Nephron (organoid): Measurements from ENCODE around the gene SALL4.
"Not testable (repeated sequence)": the region's sequence is repeated elsewhere in the genome, so short reads cannot be mapped to it uniquely, and the experiment has no call there.

Experiments
- H3K27ac Mint-ChIP-seq, 3 experiments: 2 replicates each; pipeline ENCODE4 v1.8.0; 2020; ENCODE audit warnings: mixed read lengths in 3 of 3, mild to moderate bottlenecking in 2 of 3, moderate library complexity in 1 of 3
- H3K27me3 Mint-ChIP-seq: 2 replicates; pipeline ENCODE4 v1.8.0; 2021; ENCODE audit warnings: low read depth, mild to moderate bottlenecking, moderate library complexity, mixed read lengths
- H3K36me3 Mint-ChIP-seq: 2 replicates; pipeline ENCODE4 v1.8.0; 2020; ENCODE audit warnings: low read depth, mixed read lengths
- H3K4me1 Mint-ChIP-seq: 2 replicates; pipeline ENCODE4 v1.8.0; 2020; ENCODE audit warnings: mixed read lengths
- H3K4me3 Mint-ChIP-seq, 3 experiments: 2 replicates each; pipeline ENCODE4 v1.8.0; 2020; ENCODE audit warnings: mild to moderate bottlenecking in 3 of 3, mixed read lengths in 3 of 3, moderate library complexity in 2 of 3
- H3K9me3 Mint-ChIP-seq: 2 replicates; pipeline ENCODE4 v1.8.0; 2020; ENCODE audit warnings: mixed read lengths
- TF ChIP-seq, protein P1 (sequence below), 3 experiments: fragments of 200-600 bp; sonication (generic); IDR thresholded peaks; one replicate each; pipeline ENCODE4 v1.5.0; 2021; ENCODE audit warnings: antibody characterized with exemption in 3 of 3; ENCODE audit not compliant: unreplicated experiment in 3 of 3

SALL4 gene

GRCh38 chr20:51791626-51792025, 10.7 kb downstream of the SALL4 start:
- Mint-ChIP-seq H3K27ac (no peak overlapping the region), H3K4me1 (peaks cover 10% of the 10 kb centered on the region), H3K9me3 (no peaks in the 10 kb centered on the region), H3K27me3 (peaks cover 4% of the 10 kb centered on the region), H3K4me3 (no peak overlapping the region), H3K36me3 (peaks cover 31% of the 10 kb centered on the region)
- TF ChIP-seq, protein P1, sequence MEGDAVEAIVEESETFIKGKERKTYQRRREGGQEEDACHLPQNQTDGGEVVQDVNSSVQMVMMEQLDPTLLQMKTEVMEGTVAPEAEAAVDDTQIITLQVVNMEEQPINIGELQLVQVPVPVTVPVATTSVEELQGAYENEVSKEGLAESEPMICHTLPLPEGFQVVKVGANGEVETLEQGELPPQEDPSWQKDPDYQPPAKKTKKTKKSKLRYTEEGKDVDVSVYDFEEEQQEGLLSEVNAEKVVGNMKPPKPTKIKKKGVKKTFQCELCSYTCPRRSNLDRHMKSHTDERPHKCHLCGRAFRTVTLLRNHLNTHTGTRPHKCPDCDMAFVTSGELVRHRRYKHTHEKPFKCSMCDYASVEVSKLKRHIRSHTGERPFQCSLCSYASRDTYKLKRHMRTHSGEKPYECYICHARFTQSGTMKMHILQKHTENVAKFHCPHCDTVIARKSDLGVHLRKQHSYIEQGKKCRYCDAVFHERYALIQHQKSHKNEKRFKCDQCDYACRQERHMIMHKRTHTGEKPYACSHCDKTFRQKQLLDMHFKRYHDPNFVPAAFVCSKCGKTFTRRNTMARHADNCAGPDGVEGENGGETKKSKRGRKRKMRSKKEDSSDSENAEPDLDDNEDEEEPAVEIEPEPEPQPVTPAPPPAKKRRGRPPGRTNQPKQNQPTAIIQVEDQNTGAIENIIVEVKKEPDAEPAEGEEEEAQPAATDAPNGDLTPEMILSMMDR (IDR thresholded peaks at IDR 0.05; ENCODE audit: unreplicated experiment in 3 of 3), result no peak

DNA sequence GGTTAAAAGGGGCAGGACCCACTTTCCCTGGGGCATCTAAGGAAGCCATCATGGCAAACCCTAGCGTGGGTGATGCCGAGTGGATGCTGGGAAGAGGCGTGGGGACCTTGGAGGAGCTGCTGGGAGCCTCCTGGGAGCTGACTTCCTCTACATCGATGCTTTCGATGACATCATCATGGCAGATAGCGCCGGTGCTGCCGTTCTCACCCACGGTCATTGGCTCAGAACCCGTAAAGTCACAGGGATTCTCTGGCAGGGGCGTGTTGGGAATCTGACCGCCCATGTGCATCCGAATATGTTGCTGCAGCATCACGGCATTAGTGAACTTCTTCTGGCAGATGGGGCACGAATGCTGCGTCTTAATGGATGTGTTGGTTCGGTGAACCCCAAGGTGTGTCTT, 12.1 kb downstream of the SALL4 start:
- Mint-ChIP-seq H3K4me1 (peaks cover 6% of the 10 kb centered on the region), H3K27ac (no peak overlapping the region), H3K4me3 (no peak overlapping the region), H3K36me3 (peaks cover 35% of the 10 kb centered on the region), H3K27me3 (peaks cover 4% of the 10 kb centered on the region), H3K9me3 (no peaks in the 10 kb centered on the region)
- TF ChIP-seq, protein P1 (IDR thresholded peaks at IDR 0.05; ENCODE audit: unreplicated experiment in 3 of 3), result no peak

DNA sequence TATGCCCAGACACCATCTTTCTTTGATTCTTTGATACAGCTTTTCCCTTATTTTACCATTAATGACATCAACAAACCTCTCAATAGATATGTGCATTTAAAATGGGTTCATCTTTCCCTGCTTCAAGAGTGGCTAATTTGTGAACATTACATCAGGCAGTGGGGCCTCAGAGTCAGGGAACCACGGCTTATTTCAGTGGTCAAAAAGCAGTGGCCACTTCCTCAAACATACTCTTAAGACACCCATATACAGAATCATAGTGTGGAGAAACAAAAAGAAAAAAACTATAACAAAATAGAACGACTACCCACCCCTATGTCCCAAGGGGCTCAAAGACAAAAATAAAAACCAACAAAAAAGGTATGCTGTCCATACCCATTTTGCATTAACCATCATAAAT, 12.9 kb downstream of the SALL4 start:
- Mint-ChIP-seq H3K27ac (no peak overlapping the region), H3K36me3 (peaks cover 40% of the 10 kb centered on the region), H3K4me1 (peaks cover 6% of the 10 kb centered on the region), H3K9me3 (no peaks in the 10 kb centered on the region), H3K27me3 (peaks cover 4% of the 10 kb centered on the region), H3K4me3 (no peak overlapping the region)
- TF ChIP-seq, protein P1 (IDR thresholded peaks at IDR 0.05; ENCODE audit: unreplicated experiment in 3 of 3), result no peak

DNA sequence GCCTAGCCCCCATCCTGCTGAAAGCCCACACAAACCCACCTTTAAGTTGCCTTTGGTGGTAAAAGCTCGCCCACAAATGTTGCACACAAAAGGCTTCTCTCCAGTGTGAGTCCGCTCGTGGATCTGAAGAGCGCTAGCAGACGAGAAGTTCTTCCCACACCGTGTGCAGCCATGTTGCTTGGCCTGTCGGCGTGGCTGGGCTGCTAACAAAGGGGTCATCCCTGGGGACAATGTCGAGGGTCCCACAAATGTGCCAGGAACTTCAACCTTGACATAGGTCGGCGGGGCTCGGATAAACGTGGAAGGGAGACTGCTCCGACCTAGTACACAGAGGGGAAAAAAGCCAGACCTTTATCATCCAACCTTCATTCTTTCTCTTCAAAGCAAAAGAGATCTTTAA, 13.5 kb downstream of the SALL4 start:
- no peak overlapping the region for H3K27ac Mint-ChIP-seq
- H3K9me3 Mint-ChIP-seq, result no peaks in the 10 kb centered on the region
- H3K36me3 Mint-ChIP-seq, result peaks cover 46% of the 10 kb centered on the region
- TF ChIP-seq, protein P1 (IDR thresholded peaks at IDR 0.05; ENCODE audit: unreplicated experiment in 3 of 3), result no peak
- H3K27me3 Mint-ChIP-seq, result peaks cover 4% of the 10 kb centered on the region
- peaks cover 6% of the 10 kb centered on the region for H3K4me1 Mint-ChIP-seq
- no peak overlapping the region for H3K4me3 Mint-ChIP-seq

DNA sequence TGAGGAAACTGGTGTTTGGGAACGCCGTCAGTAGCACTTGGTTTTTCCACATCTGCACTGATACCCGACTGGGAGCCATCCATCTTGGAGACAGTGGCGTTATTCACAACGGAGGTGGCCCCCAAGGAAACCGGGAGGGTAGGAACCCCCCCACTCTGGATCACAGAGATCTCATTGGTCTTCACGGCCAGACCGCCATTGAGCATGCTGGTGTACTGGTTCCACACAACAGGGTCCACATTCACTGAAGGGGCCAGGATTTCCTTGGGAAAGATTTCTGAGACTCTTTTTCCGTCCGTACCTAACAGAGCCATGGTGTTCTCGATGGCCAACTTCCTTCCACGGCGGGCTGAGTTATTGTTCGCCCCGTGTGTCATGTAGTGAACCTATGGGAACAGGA, 18.0 kb downstream of the SALL4 start:
- H3K4me3 Mint-ChIP-seq, result no peak overlapping the region
- H3K27ac Mint-ChIP-seq, result no peak overlapping the region
- no peaks in the 10 kb centered on the region for H3K4me1 Mint-ChIP-seq
- peaks cover 3% of the 10 kb centered on the region for H3K9me3 Mint-ChIP-seq
- H3K27me3 Mint-ChIP-seq, result no peaks in the 10 kb centered on the region
- peaks cover 70% of the 10 kb centered on the region for H3K36me3 Mint-ChIP-seq
- TF ChIP-seq, protein P1 (IDR thresholded peaks at IDR 0.05; ENCODE audit: unreplicated experiment in 3 of 3), result no peak

- Mint-ChIP-seq H3K9me3 (peaks cover 13% of the 10 kb centered on the region), H3K36me3 (peaks cover 59% of the 10 kb centered on the region)
- H3K27me3 Mint-ChIP-seq, H3K4me1 Mint-ChIP-seq, H3K27ac Mint-ChIP-seq, H3K4me3 Mint-ChIP-seq: not testable (repeated sequence)
These were observed 24.0 kb downstream of the SALL4 start for GRCh38 chr20:51778229-51778759.
